Right atrium auricular region (tissue), 2 donors: ENCODE data around the gene METTL27. TPM values are rescaled to one million over a fixed set of nuclear protein-coding genes. Genes with fewer than 3 reads are reported as not detected.
A peak's percentile ranks its signal among the peaks of the same experiment; 100 is the strongest.

Experiments used
- DNase-seq: peaks from one replicate; pipeline ENCODE4 v3.0.0-alpha.2; 2019; ENCODE audit warnings: low spot score
- H3K27ac ChIP-seq, 2 donors: fragments of 200-600 bp; sonication (generic); 1 replicate in 1 of 2; 2 replicates in 1 of 2; pipeline ENCODE4 v1.5.1; 2016 to 2019
- H3K27me3 ChIP-seq, 2 donors: fragments of 200-600 bp; sonication (generic); one replicate each; pipeline versions ENCODE4 v1.5.1 to v1.6.0; 2017 to 2019
- H3K36me3 ChIP-seq: fragments of 200-600 bp; sonication (generic); one replicate; pipeline ENCODE4 v1.5.1; 2016
- H3K4me1 ChIP-seq, 2 donors: fragments of 200-600 bp; sonication (generic); one replicate each; pipeline versions ENCODE4 v1.5.1 to v1.6.0; 2017 to 2019
- H3K4me3 ChIP-seq, 2 donors: fragments of 200-600 bp; sonication (generic); 1 replicate in 1 of 2; 2 replicates in 1 of 2; pipeline ENCODE4 v1.5.1; 2017 to 2019; ENCODE audit warnings: mild to moderate bottlenecking in 1 of 2, moderate library complexity in 1 of 2
- H3K9me3 ChIP-seq, 2 donors: fragments of 200-600 bp; sonication (generic); one replicate each; pipeline ENCODE4 v1.5.1; 2019
- CTCF ChIP-seq, 2 donors: fragments of 200-600 bp; sonication (generic); IDR thresholded peaks; one replicate each; pipeline ENCODE4 v1.5.1; 2019; ENCODE audit warnings: antibody characterized with exemption in 2 of 2
- total RNA-seq, 2 donors: library from RNA; depleted of rRNA; stranded (reverse); fragments of >200 nt; gene quantifications; one replicate each; pipeline ENCODE4 v1.1.0, GENCODE V29; 2016

Gene METTL27
- total RNA-seq, 2 donors from 2014 or later = 0.39 TPM; not detected in 1

- no peak for TF ChIP-seq CTCF (IDR thresholded peaks at IDR 0.05)
Observed at GRCh38 chr7:73871163-73872011, 29.1 kb upstream of the METTL27 start.

GRCh38 chr7:73870041-73870492 lies 27.8 kb upstream of the METTL27 start:
- Histone ChIP-seq H3K4me3 (no peak overlapping the region), H3K27me3 (no peaks in the 10 kb centered on the region), H3K4me1 (peaks cover 0 to 39% of the 10 kb centered on the region in 2 donors), H3K36me3 (no peaks in the 10 kb centered on the region), H3K9me3 (no peaks in the 10 kb centered on the region), H3K27ac (peak overlapping the region; percentile 4 to 51)
- DNase-seq = no peak
- TF ChIP-seq CTCF (IDR thresholded peaks at IDR 0.05) = no peak

More at GRCh38 chr7:73871163-73872011, 29.1 kb upstream of the METTL27 start:
- Histone ChIP-seq H3K4me3 (no peak overlapping the region), H3K27ac (peak overlapping the region in 1 of 2 donors; percentile 8), H3K4me1 (peaks cover 0 to 39% of the 10 kb centered on the region in 2 donors), H3K9me3 (no peaks in the 10 kb centered on the region), H3K27me3 (no peaks in the 10 kb centered on the region), H3K36me3 (no peaks in the 10 kb centered on the region)
- no peak for DNase-seq

GRCh38 chr7:73869011-73869798 lies 26.9 kb upstream of the METTL27 start:
- Histone ChIP-seq H3K9me3 (no peaks in the 10 kb centered on the region), H3K4me3 (no peak overlapping the region), H3K4me1 (peaks cover 0 to 39% of the 10 kb centered on the region in 2 donors), H3K27me3 (no peaks in the 10 kb centered on the region), H3K36me3 (no peaks in the 10 kb centered on the region), H3K27ac (peak overlapping the region; percentile 4 to 51)
- TF ChIP-seq CTCF (IDR thresholded peaks at IDR 0.05) = no peak
- no peak for DNase-seq

GRCh38 chr7:73866446-73866767 lies 24.1 kb upstream of the METTL27 start:
- Histone ChIP-seq H3K9me3 (no peaks in the 10 kb centered on the region), H3K27ac (no peak overlapping the region), H3K27me3 (no peaks in the 10 kb centered on the region), H3K36me3 (no peaks in the 10 kb centered on the region), H3K4me1 (peaks cover 0 to 27% of the 10 kb centered on the region in 2 donors), H3K4me3 (no peak overlapping the region)
- DNase-seq = no peak
- no peak for TF ChIP-seq CTCF (IDR thresholded peaks at IDR 0.05)

- H3K36me3 ChIP-seq = no peaks in the 10 kb centered on the region
- DNase-seq = no peak
- H3K27ac ChIP-seq = no peak overlapping the region
- H3K4me3 ChIP-seq = no peak overlapping the region
- H3K4me1 ChIP-seq = peaks cover 0 to 22% of the 10 kb centered on the region in 2 donors
- H3K27me3 ChIP-seq = no peaks in the 10 kb centered on the region
- H3K9me3 ChIP-seq = no peaks in the 10 kb centered on the region
- TF ChIP-seq CTCF (IDR thresholded peaks at IDR 0.05) = peak in 1 of 2 donors; percentile 77
Observed at GRCh38 chr7:73865738-73866445, 23.6 kb upstream of the METTL27 start.
